ENCODE results near the gene LATS1.
"Not testable (repeated sequence)": the region's sequence is repeated elsewhere in the genome, so short reads cannot be mapped to it uniquely, and the experiment has no call there.

LATS1 gene

DNA sequence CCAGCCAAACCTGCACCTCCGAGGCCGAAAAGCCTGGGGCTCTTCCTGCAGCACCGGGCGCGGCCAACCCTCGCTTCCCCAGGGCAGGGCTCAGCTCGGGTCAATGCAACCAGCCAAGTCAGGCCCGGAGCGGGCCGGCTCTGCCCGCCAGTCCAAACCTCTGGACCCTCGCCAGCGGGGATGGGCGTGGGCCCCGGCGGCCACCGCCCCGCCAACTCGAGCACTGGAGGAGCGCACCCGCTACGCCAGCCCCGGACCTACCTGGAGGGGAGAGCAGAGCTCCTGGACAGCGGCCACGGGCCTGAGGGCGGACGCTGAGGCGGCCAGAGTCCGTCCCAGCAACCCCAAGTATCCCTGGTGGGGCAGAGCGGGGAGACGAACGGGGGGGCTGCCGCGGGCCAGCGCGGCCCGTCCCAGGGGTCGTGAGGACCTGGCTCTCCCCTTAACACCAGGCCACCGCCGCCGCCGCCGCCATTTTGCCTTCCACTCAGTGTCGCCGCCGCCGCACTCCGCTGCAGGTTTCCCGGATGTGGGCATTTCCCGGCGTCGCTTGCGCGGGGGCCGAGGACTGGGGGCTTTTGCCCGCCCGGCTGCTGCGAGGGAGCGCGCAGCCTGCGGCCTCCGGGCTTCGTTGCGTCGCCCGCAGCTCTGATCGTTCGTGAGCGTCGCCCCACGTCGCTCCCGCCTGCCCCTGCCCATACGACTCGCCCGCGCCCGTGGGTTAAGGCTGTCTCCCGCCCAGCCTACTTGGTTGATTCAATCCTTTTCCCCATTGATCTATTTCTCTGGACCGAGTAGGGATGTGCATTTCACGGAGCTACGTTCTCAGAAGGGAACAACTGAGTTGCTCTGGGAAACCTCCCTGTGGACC, at the start of gene LATS1:
LATS1 (minus strand) TSS at position 514 of the 871 bp plus-strand sequence. CDS start 15,975 bp downstream, outside the sequence.
- no peak within 1 kb of the TSS for H3K27ac ChIP-seq (ENCODE audit: low read length)
- DNase-seq (ENCODE audit: low read depth, low spot score): peak; percentile 41
- no peaks in the 10 kb centered on the region for H3K9me3 ChIP-seq (ENCODE audit: control insufficient read depth, insufficient read depth, low read length)
- WGBS (ENCODE audit: insufficient coverage, insufficient read length): no CpG with 5 or more reads among the region's 82 CpGs
- peak within 1 kb of the TSS; percentile 87 for H3K4me3 ChIP-seq (ENCODE audit: low read length)
- no peaks in the 10 kb centered on the region for H3K4me1 ChIP-seq (ENCODE audit: control insufficient read depth, insufficient read depth, low read length)
- no peaks in the 10 kb centered on the region for H3K36me3 ChIP-seq (ENCODE audit: control insufficient read depth, insufficient read depth, low read length)
- no peaks in the 10 kb centered on the region for H3K27me3 ChIP-seq (ENCODE audit: control insufficient read depth, insufficient read depth, low read length)

DNA sequence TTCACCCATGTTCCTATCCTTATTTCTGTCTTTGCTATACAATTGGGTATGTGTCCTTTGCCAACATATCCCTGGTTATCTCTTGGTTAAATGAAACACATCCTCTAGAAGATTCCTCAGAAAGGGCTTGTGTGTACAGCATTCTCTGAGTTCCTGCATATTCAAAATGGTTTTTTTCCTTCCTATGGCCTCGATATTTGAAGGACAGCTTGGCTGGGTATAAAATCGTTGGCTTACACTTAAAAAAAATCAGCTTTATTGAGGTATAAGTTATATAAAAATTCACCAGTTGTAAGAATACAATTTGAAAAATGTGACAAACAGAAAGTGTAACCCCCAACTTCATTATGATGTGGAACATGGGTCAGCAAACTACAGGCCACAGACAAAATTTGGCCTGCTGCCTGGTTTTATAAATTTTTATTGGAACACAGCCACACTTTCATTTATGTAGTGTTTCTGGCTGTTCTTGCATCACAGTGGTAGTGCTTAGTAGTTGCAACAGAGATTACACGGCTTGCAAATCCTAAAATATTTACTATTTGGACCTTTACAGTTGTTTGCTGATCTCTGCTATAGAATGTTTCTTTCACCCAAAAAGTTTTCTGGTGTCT, 48.4 kb upstream of the LATS1 start:
- Histone ChIP-seq H3K27me3 (ENCODE audit: control insufficient read depth, insufficient read depth, low read length) (no peaks in the 10 kb centered on the region), H3K27ac (ENCODE audit: low read length) (no peak overlapping the region), H3K4me3 (ENCODE audit: low read length) (no peak overlapping the region), H3K36me3 (ENCODE audit: control insufficient read depth, insufficient read depth, low read length) (no peaks in the 10 kb centered on the region), H3K4me1 (ENCODE audit: control insufficient read depth, insufficient read depth, low read length) (no peaks in the 10 kb centered on the region), H3K9me3 (ENCODE audit: control insufficient read depth, insufficient read depth, low read length) (no peaks in the 10 kb centered on the region)
- WGBS (ENCODE audit: insufficient coverage, insufficient read length): no CpG with 5 or more reads among the region's 3 CpGs
- DNase-seq (ENCODE audit: low read depth, low spot score): no peak

GRCh38 chr6:149763866-149764265, 46.0 kb upstream of the LATS1 start:
- Histone ChIP-seq H3K9me3 (ENCODE audit: control insufficient read depth, insufficient read depth, low read length) (no peaks in the 10 kb centered on the region), H3K27me3 (ENCODE audit: control insufficient read depth, insufficient read depth, low read length) (no peaks in the 10 kb centered on the region), H3K36me3 (ENCODE audit: control insufficient read depth, insufficient read depth, low read length) (no peaks in the 10 kb centered on the region), H3K4me1 (ENCODE audit: control insufficient read depth, insufficient read depth, low read length) (no peaks in the 10 kb centered on the region), H3K27ac (ENCODE audit: low read length) (no peak overlapping the region), H3K4me3 (ENCODE audit: low read length) (no peak overlapping the region)
- no peak for DNase-seq (ENCODE audit: low read depth, low spot score)

GRCh38 chr6:149761438-149761837, 43.5 kb upstream of the LATS1 start:
- Histone ChIP-seq H3K36me3 (ENCODE audit: control insufficient read depth, insufficient read depth, low read length) (no peaks in the 10 kb centered on the region), H3K4me3 (ENCODE audit: low read length) (no peak overlapping the region), H3K27ac (ENCODE audit: low read length) (no peak overlapping the region), H3K27me3 (ENCODE audit: control insufficient read depth, insufficient read depth, low read length) (no peaks in the 10 kb centered on the region), H3K9me3 (ENCODE audit: control insufficient read depth, insufficient read depth, low read length) (no peaks in the 10 kb centered on the region), H3K4me1 (ENCODE audit: control insufficient read depth, insufficient read depth, low read length) (no peaks in the 10 kb centered on the region)
- DNase-seq (ENCODE audit: low read depth, low spot score): no peak
- no CpG with 5 or more reads among the region's 1 CpG for WGBS (ENCODE audit: insufficient coverage, insufficient read length)

DNA sequence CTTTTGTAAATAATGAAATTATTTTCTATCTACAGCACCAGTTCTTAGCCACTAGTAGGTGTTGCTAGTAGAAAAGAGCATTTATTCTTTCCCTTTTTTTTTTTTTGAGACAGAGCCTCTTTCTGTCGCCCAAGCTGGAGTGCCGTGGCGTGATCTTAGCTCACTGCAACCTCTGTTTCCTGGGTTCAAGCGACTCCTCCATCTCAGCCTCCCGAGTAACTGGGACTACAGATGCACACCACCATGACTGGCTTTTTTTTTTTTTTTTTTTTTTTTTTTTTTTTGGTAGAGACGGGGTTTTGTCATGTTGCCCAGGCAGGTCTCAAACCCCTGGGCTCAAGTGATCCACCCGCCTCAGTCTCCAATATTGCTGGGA, 38.3 kb upstream of the LATS1 start:
- H3K27ac ChIP-seq (ENCODE audit: low read length): no peak overlapping the region
- WGBS (ENCODE audit: insufficient coverage, insufficient read length): no CpG with 5 or more reads among the region's 7 CpGs
- H3K4me1 ChIP-seq (ENCODE audit: control insufficient read depth, insufficient read depth, low read length): no peaks in the 10 kb centered on the region
- H3K27me3 ChIP-seq (ENCODE audit: control insufficient read depth, insufficient read depth, low read length): no peaks in the 10 kb centered on the region
- no peaks in the 10 kb centered on the region for H3K36me3 ChIP-seq (ENCODE audit: control insufficient read depth, insufficient read depth, low read length)
- no peaks in the 10 kb centered on the region for H3K9me3 ChIP-seq (ENCODE audit: control insufficient read depth, insufficient read depth, low read length)
- DNase-seq (ENCODE audit: low read depth, low spot score): no peak
- no peak overlapping the region for H3K4me3 ChIP-seq (ENCODE audit: low read length)

DNA sequence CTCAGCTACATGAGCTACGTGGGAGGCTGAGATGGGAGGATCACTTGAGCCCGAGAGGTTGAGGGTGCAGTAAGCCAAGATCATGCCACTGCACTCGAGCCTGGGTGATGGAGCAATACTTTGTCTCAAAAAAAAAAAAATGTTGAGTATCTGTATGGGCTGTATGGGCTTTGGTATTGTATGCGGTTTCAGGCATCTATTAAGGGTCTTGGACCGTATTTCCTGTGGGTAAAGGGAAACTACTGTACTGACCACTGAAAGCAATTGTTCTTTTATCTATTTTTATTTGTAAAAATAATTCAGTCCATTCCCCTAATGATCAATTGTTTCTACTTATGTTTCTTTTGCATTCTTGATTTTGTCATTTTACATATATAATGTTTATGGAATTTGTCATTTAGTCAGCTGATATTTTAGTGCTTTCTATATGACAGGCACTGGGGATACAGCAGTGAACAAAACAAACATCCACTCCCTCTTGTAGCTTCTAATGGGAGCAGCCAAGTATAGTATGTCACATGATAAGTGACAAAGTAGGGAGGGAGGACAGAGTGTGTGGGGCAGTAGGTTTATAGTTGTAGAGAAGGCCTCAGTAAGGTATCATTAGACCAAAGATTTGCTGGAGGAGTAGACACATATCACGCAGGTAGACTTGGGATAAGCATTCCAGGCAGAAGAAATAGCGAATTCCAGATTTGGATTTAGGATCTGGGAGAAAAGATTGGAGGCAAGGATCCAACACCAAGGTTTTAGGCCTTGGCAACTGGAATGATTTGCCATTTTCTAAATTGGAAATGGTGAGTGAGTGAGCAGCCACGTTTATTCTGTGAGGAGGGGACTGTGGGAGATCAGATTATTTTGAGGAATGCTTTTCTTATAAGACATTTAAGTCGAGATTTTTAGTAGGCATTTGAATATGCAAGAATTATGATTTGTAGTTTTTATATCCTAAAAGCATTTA, 37.7 kb upstream of the LATS1 start:
- no CpG with 5 or more reads among the region's 9 CpGs for WGBS (ENCODE audit: insufficient coverage, insufficient read length)
- no peak for DNase-seq (ENCODE audit: low read depth, low spot score)
- no peak overlapping the region for H3K27ac ChIP-seq (ENCODE audit: low read length)
- no peak overlapping the region for H3K4me3 ChIP-seq (ENCODE audit: low read length)
- no peaks in the 10 kb centered on the region for H3K36me3 ChIP-seq (ENCODE audit: control insufficient read depth, insufficient read depth, low read length)
- H3K9me3 ChIP-seq (ENCODE audit: control insufficient read depth, insufficient read depth, low read length): no peaks in the 10 kb centered on the region
- H3K4me1 ChIP-seq (ENCODE audit: control insufficient read depth, insufficient read depth, low read length): no peaks in the 10 kb centered on the region
- H3K27me3 ChIP-seq (ENCODE audit: control insufficient read depth, insufficient read depth, low read length): no peaks in the 10 kb centered on the region

GRCh38 chr6:149754548-149754947, 36.6 kb upstream of the LATS1 start:
- no peak for DNase-seq (ENCODE audit: low read depth, low spot score)
- Histone ChIP-seq H3K4me1 (ENCODE audit: control insufficient read depth, insufficient read depth, low read length) (no peaks in the 10 kb centered on the region), H3K27ac (ENCODE audit: low read length) (no peak overlapping the region), H3K36me3 (ENCODE audit: control insufficient read depth, insufficient read depth, low read length) (no peaks in the 10 kb centered on the region), H3K4me3 (ENCODE audit: low read length) (no peak overlapping the region), H3K9me3 (ENCODE audit: control insufficient read depth, insufficient read depth, low read length) (no peaks in the 10 kb centered on the region), H3K27me3 (ENCODE audit: control insufficient read depth, insufficient read depth, low read length) (no peaks in the 10 kb centered on the region)
- no CpG with 5 or more reads among the region's 4 CpGs for WGBS (ENCODE audit: insufficient coverage, insufficient read length)

- not testable (repeated sequence) for H3K27me3 ChIP-seq (ENCODE audit: control insufficient read depth, insufficient read depth, low read length); H3K4me3 ChIP-seq (ENCODE audit: low read length); H3K36me3 ChIP-seq (ENCODE audit: control insufficient read depth, insufficient read depth, low read length); H3K4me1 ChIP-seq (ENCODE audit: control insufficient read depth, insufficient read depth, low read length); H3K27ac ChIP-seq (ENCODE audit: low read length); H3K9me3 ChIP-seq (ENCODE audit: control insufficient read depth, insufficient read depth, low read length); DNase-seq (ENCODE audit: low read depth, low spot score)
- WGBS (ENCODE audit: insufficient coverage, insufficient read length): no CpG with 5 or more reads among the region's 3 CpGs
These were observed 35.4 kb upstream of the LATS1 start for GRCh38 chr6:149753374-149753637.

- DNase-seq (ENCODE audit: low read depth, low spot score): no peak
- WGBS (ENCODE audit: insufficient coverage, insufficient read length): no CpG with 5 or more reads among the region's 4 CpGs
These were observed 34.9 kb upstream of the LATS1 start for GRCh38 chr6:149752600-149753373.

DNA sequence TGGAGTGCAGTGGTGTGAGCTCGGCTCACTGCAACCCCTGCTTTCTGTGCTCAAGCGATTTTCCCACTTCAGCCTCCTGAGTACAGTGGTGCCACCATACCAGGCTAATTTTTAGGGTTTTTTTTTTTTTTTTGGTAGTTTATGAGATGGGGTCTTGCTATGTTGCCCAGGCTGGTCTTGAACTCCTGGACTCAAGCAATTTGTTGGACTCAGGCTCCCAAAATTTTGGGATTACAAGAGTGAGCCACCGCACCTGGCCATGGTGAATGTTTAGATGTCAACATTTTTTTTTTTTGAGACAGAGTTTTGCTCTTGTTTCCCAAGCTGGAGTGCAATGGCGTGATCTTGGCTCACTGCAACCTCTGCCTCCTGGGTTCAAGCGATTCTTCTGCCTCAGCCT, 34.0 kb upstream of the LATS1 start:
- not testable (repeated sequence) for H3K9me3 ChIP-seq (ENCODE audit: control insufficient read depth, insufficient read depth, low read length); DNase-seq (ENCODE audit: low read depth, low spot score); H3K27me3 ChIP-seq (ENCODE audit: control insufficient read depth, insufficient read depth, low read length); H3K36me3 ChIP-seq (ENCODE audit: control insufficient read depth, insufficient read depth, low read length); H3K27ac ChIP-seq (ENCODE audit: low read length); H3K4me3 ChIP-seq (ENCODE audit: low read length); H3K4me1 ChIP-seq (ENCODE audit: control insufficient read depth, insufficient read depth, low read length)
- no CpG with 5 or more reads among the region's 5 CpGs for WGBS (ENCODE audit: insufficient coverage, insufficient read length)

More at GRCh38 chr6:149752600-149753373, 34.9 kb upstream of the LATS1 start:
- Histone ChIP-seq H3K9me3 (ENCODE audit: control insufficient read depth, insufficient read depth, low read length) (no peaks in the 10 kb centered on the region), H3K4me3 (ENCODE audit: low read length) (no peak overlapping the region), H3K36me3 (ENCODE audit: control insufficient read depth, insufficient read depth, low read length) (no peaks in the 10 kb centered on the region), H3K27me3 (ENCODE audit: control insufficient read depth, insufficient read depth, low read length) (no peaks in the 10 kb centered on the region), H3K27ac (ENCODE audit: low read length) (no peak overlapping the region), H3K4me1 (ENCODE audit: control insufficient read depth, insufficient read depth, low read length) (peaks cover 1% of the 10 kb centered on the region; the same call in 1 of the 2 replicates)

Measured in iPS DF 6.9 (cell line).